ELR (cell line): ENCODE results near the gene ZNF804A.
A peak's percentile ranks its signal among the peaks of the same experiment; 100 is the strongest.
"Not testable (repeated sequence)": the region's sequence is repeated elsewhere in the genome, so short reads cannot be mapped to it uniquely, and the experiment has no call there.

Source experiments
- DNase-seq: peaks from one replicate; pipeline ENCODE4 v3.0.0-alpha.2; 2015; ENCODE audit warnings: low read depth

ZNF804A gene

DNA sequence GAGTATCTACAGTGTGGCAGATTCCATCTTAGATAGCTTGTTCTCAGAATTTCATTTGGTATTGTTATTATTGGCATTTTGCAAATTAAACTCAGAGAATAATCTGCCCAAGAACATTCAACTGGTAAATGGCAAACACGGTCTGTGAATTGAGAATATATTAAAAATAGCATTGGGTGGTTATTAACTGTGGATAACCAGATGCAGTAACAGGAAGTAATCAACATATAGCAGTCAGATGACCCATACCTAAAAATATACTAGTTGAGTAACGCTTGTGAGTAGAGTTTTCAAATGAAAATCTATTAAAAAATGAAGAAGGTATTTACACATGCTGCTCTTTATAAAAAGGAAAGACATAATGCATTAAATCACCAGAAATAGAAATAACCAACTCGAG lies 129.5 kb downstream of the ZNF804A start:
- no peak for DNase-seq

GRCh38 chr2:184728411-184728810 lies 130.1 kb downstream of the ZNF804A start:
- DNase-seq: no peak

DNA sequence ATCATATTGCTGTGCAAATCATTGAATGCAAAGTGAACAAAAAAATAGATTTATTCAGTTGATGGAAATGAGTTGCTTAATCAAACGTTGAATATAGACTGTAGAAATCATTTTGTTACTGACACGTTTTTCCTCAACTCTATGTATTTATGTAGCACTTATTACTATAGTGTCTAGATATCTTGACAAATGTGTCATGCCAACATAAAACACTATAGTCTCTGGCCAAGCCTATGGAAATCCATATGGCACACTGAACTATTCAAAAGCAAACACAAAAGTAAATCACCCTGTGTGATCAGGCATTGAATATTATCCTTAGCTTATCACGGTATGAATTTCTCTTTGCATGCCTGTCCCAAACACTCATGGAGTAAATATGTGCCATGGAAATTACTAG lies 131.3 kb downstream of the ZNF804A start:
- peak; percentile 69 for DNase-seq

DNA sequence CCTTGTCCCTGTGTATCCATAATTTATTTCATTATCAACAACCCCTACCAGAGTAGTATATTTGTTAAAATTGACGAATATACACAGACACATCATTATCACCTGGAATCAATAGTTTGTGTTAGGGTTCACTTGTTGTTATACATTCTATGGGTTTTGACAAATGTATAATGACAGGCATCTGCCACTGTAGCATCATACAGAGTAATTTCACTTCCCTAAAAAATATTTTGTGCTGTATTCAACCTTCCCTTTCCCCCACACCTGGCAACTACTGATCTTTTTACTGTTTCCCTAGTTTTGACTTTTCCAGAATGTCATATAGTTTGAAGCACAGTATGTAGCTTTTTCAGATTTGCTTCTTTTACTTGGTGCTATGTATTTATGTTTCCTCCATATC lies 132.0 kb downstream of the ZNF804A start:
- DNase-seq: no peak

GRCh38 chr2:184734338-184734737 lies 136.0 kb downstream of the ZNF804A start:
- no peak for DNase-seq

DNA sequence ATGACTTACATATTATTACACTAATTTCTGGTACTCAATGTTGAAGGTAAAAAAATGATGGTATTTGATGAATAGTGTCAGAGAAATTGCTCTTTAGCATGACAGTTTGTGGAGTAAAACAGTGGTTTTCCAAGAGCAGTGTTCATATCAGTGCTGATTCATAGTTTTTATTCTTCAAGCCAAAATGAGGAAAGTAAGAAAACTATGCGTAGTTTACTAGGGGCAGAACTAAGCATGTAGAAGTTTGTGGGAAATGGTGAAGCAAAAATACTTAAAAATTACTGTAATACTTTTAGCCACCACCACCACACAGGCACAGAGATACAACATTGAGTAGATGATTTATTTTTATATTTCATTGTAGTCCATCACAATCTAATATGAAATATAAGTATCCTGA lies 137.3 kb downstream of the ZNF804A start:
- DNase-seq: no peak

DNA sequence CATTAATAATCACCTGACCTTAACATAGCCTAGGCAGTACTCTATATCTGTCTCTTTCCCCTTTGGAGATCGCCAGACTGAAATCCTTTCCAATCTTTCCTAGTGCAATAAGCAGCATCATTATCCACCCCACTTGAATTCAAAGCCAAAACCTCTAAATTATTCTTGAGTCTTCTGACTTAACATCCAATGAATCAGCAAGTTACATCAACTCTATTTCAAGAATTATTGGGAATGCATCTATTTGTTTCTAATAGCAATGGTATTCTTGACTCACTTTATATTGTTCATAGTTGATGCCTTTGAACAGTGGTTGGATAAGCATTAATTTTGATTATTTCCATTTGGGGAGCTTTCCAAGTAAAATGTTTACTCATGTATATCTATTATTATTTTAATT lies 144.8 kb downstream of the ZNF804A start:
- peak; percentile 29 for DNase-seq

GRCh38 chr2:184756161-184756560 lies 157.8 kb downstream of the ZNF804A start:
- DNase-seq: no peak

GRCh38 chr2:184756885-184757284 lies 158.6 kb downstream of the ZNF804A start:
- DNase-seq: peak; percentile 49

DNA sequence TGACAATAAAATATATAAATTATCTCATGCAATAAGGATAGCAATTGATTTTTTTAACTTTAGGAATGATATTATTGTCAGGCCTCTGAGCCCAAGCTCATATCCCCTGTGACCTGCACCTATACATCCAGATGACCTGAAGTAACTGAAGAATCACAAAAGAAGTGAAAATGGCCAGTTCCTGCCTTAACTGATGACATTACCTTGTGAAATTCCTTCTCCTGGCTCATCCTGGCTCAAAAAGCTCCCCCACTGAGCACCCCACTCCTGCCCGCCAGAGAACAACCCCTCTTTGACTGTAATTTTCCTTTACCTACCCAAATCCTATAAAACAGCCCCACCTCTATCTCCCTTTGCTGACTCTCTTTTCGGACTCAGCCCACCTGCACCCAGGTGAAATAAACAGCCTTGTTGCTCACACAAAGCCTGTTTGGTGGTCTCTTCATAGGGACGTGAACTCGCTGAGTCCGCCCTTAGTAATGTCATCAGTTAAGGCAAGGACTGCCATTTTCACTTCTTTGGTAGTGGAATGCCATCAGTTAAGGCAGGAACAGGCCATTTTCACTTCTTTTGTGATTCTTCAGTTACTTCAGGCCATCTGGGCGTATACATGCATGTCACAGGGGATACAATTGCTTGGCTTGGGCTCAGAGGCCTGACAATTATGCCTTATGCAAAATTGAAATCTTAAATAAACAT lies 161.4 kb downstream of the ZNF804A start:
- DNase-seq: not testable (repeated sequence)

DNA sequence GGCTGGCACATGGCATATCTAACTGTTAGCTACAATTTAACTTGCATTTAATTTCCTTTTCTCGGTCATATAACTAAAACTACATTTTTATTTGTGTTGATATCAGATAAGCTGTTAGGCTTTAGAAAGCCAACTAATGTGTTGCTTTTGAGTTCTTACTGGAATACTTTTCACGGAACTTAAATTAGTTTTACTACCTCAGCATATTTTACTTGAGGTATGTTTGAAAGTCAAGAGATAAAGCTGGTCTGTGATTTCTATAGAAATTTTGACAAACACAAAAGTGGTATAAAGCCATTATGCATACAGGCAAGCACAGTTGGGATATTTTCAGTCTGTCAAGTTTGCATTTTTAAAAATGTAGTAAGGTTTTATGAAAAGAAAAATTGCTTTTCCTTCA lies 162.6 kb downstream of the ZNF804A start:
- DNase-seq: no peak

GRCh38 chr2:184765112-184765895 lies 167.0 kb downstream of the ZNF804A start:
- peak; percentile 49 for DNase-seq

GRCh38 chr2:184767059-184767458 lies 168.7 kb downstream of the ZNF804A start:
- peak; percentile 33 for DNase-seq

DNA sequence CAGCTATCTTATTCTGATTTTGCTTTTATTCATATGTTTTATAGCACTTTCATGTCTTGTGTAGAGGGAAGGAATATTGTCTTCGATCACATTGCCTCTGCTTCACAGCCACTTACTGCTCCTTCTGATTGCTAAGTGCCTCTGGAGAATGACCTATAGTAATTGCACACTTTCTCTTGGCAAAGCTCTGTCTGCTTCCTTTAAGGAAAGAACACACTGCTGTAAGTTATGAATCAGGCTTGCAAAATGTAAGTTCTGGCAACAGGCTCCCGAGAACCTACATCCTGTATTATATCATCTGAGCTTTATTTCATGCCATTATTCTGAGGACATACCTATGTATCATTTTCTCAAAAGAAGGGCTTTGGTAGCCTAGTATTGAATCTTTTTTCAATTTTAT lies 170.7 kb downstream of the ZNF804A start:
- DNase-seq: peak; percentile 88

- DNase-seq: no peak
These were observed 171.4 kb downstream of the ZNF804A start for GRCh38 chr2:184769686-184770085.

GRCh38 chr2:184779777-184780176 lies 181.4 kb downstream of the ZNF804A start:
- DNase-seq: no peak

- DNase-seq: no peak
These were observed 182.1 kb downstream of the ZNF804A start for GRCh38 chr2:184780384-184780783.

GRCh38 chr2:184780944-184781343 lies 182.6 kb downstream of the ZNF804A start:
- peak; percentile 43 for DNase-seq

- no peak for DNase-seq
These were observed 185.2 kb downstream of the ZNF804A start for GRCh38 chr2:184783576-184783975.

DNA sequence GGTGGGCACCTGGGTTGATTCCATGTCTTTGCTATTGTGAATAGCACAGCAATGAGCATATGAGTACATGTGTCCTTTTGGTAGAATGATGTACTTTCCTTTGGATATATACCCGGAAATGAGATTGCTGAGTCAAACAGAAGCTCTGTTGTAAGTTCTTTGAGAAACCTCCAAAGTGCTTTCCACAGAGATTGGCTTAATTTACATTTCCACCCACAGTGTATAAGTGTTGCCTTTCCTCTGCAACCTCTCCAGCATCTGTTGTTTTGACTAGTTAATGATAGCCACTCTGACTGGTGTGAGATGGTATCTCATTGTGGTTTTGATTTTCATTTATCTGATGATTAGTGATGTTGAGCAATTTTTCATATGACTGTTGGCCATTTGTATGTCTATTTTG lies 194.8 kb downstream of the ZNF804A start:
- no peak for DNase-seq

GRCh38 chr2:184799379-184799778 lies 201.1 kb downstream of the ZNF804A start:
- no peak for DNase-seq

DNA sequence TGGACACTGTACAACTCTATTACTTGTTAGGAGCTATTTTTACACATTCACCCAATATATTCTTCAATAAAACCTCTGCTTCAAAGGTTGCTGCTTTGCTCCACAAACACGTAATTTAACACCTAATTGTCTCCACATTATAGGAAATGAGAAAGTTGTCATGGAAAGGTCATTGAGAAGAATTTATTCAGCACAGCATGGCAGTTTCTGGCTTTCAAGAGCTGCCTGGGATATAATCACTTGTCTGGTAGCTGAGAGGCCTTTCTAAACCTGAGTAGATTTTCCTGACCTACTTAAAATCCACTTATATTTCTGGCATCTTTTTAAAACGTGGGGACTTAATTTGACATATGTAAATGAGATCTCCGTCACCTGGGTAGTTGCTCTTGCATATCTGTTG lies 216.1 kb downstream of the ZNF804A start:
- DNase-seq: no peak

DNA sequence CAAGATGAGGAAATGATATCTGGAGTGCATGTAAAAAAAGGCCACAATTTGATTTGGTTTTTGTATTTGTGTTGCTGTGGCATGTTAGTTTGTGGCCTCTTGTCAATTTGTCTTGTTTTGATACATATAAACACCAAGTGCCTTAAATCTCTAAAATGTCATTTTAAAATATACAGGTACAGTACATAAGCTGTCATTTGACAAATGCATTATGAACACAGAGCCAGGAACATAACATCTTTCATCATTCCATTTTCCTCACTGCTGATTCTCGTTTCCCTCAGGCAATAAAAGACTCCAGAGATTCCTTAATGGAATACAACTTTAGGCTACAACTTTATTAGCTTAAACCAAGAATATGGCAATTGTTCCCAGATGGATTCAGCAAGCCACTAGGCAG lies 217.5 kb downstream of the ZNF804A start:
- no peak for DNase-seq

GRCh38 chr2:184824597-184824996 lies 226.3 kb downstream of the ZNF804A start:
- no peak for DNase-seq
